Gastroesophageal sphincter (tissue), 4 donors: Measurements from ENCODE around the gene DPEP2. TPM values are rescaled to one million over a fixed set of nuclear protein-coding genes. Genes with fewer than 3 reads are reported as not detected.
A peak's percentile ranks its signal among the peaks of the same experiment; 100 is the strongest.
"Not testable (repeated sequence)": the region's sequence is repeated elsewhere in the genome, so short reads cannot be mapped to it uniquely, and the experiment has no call there.

Source experiments
- ATAC-seq: fragments of 150-250 bp; one replicate; pipeline ENCODE4 v1.9.1; 2016; ENCODE audit warnings: mild to moderate bottlenecking, moderate library complexity
- H3K27ac ChIP-seq, 4 donors: fragments of 200-600 bp; sonication (generic) in 3 of 4; 1 replicate in 3 of 4; 2 replicates in 1 of 4; pipeline ENCODE4 v1.5.1; 2016 to 2019
- H3K27me3 ChIP-seq: fragments of 200-600 bp; sonication (generic); one replicate; pipeline ENCODE4 v1.5.1; 2019
- H3K36me3 ChIP-seq, 2 donors: fragments of 200-600 bp; sonication (generic); one replicate each; pipeline ENCODE4 v1.5.1; 2019; ENCODE audit warnings: control low read depth in 1 of 2
- H3K4me1 ChIP-seq, 3 donors: fragments of 200-600 bp; sonication (generic); 1 replicate in 2 of 3; 2 replicates in 1 of 3; pipeline ENCODE4 v1.5.1; 2016 to 2019; ENCODE audit warnings: control low read depth in 2 of 3
- H3K4me3 ChIP-seq, 2 donors: fragments of 200-600 bp; sonication (generic); one replicate each; pipeline ENCODE4 v1.5.1; 2019; ENCODE audit warnings: mild to moderate bottlenecking in 1 of 2, moderate library complexity in 1 of 2
- H3K9me3 ChIP-seq, 3 donors: fragments of 200-600 bp; sonication (generic); one replicate each; pipeline ENCODE4 v1.5.1; 2017 to 2019; ENCODE audit warnings: control low read depth in 2 of 3
- CTCF ChIP-seq, 4 experiments: fragments of 200-600 bp in 2 of 4; fragments of 450-650 bp in 2 of 4; sonication (generic) in 1 of 4; IDR thresholded peaks; one replicate each; pipeline ENCODE4 v1.5.1; 2017 to 2019; ENCODE audit warnings: antibody characterized with exemption in 4 of 4, mild to moderate bottlenecking in 2 of 4, moderate library complexity in 2 of 4
- EP300 ChIP-seq: sonication (generic); formaldehyde crosslinking; IDR thresholded peaks from one replicate; pipeline ENCODE4 v1.6.1; 2017; ENCODE audit warnings: antibody characterized with exemption, mild to moderate bottlenecking
- POLR2A ChIP-seq, 2 donors: fragments of 450-650 bp; IDR thresholded peaks; one replicate each; pipeline ENCODE4 v1.6.1; 2017; ENCODE audit warnings: antibody characterized with exemption in 2 of 2, mild to moderate bottlenecking in 2 of 2, moderate library complexity in 1 of 2
- POLR2AphosphoS5 ChIP-seq: sonication (generic); formaldehyde crosslinking; IDR thresholded peaks from one replicate; pipeline ENCODE4 v1.6.1; 2017; ENCODE audit warnings: antibody characterized with exemption
- WGBS, 2 donors: methylation state at CpG; one replicate each; pipeline ENCODE4 v1.1.5; 2018; ENCODE audit warnings: low coverage in 1 of 2; 5-methylcytosine and 5-hydroxymethylcytosine counted together
- total RNA-seq, 4 donors: library from RNA; depleted of rRNA; stranded (reverse); fragments of >200 nt; gene quantifications; one replicate each; pipeline ENCODE4 v1.1.0, GENCODE V29; 2016

The DPEP2 gene
- total RNA-seq, 4 donors from 2014 or later = 1.0 to 3.0 (median 1.8) TPM

GRCh38 chr16:67979955-67980678, 19.2 kb downstream of the DPEP2 start, which contains the start of gene DPEP3:
Gene DPEP3 (minus strand): TSS chr16:67980499. CDS start chr16:67980380, 119 bp downstream.
- no CpG with 5 or more reads among the region's 62 CpGs for WGBS, 2 donors
- no peak within 1 kb of the TSS for H3K27ac ChIP-seq
- ATAC-seq = no peak
- H3K27me3 ChIP-seq = peaks cover 38% of the 10 kb centered on the region
- no peak within 1 kb of the TSS for H3K4me3 ChIP-seq
- TF ChIP-seq POLR2A (IDR thresholded peaks at IDR 0.05) (no peak), CTCF (IDR thresholded peaks at IDR 0.05) (peak in 2 of 4 experiments; percentile 17 to 24)
- H3K9me3 ChIP-seq = no peaks in the 10 kb centered on the region
- no peaks in the 10 kb centered on the region for H3K36me3 ChIP-seq
- peaks cover 0 to 12% (median 0%) of the 10 kb centered on the region in 3 donors for H3K4me1 ChIP-seq

GRCh38 chr16:67977469-67978227, 21.6 kb downstream of the DPEP2 start:
- ATAC-seq = no peak
- H3K27ac ChIP-seq = no peak overlapping the region
- no peaks in the 10 kb centered on the region for H3K4me1 ChIP-seq
- 54 to 90% methylated on average over 2 to 5 of the region's 9 CpGs for WGBS, 2 donors
- no peak overlapping the region for H3K4me3 ChIP-seq
- H3K36me3 ChIP-seq = no peaks in the 10 kb centered on the region
- peaks cover 36% of the 10 kb centered on the region for H3K27me3 ChIP-seq
- no peaks in the 10 kb centered on the region for H3K9me3 ChIP-seq
- TF ChIP-seq EP300 (no peak), POLR2AphosphoS5 (no peak), CTCF (IDR thresholded peaks at IDR 0.05) (no peak), POLR2A (IDR thresholded peaks at IDR 0.05) (no peak)

- 80 to 83% methylated on average over 1 to 2 of the region's 5 CpGs for WGBS, 2 donors
- Histone ChIP-seq H3K4me3 (no peak overlapping the region), H3K27me3 (peaks cover 29% of the 10 kb centered on the region), H3K36me3 (no peaks in the 10 kb centered on the region), H3K4me1 (no peaks in the 10 kb centered on the region), H3K27ac (no peak overlapping the region), H3K9me3 (no peaks in the 10 kb centered on the region)
- ATAC-seq = no peak
- TF ChIP-seq EP300 (no peak), POLR2AphosphoS5 (no peak)
Measured at GRCh38 chr16:67977005-67977404, 22.3 kb downstream of the DPEP2 start.

- WGBS, 2 donors = 100% methylated on average over 1 of the region's 2 CpGs; no CpG with 5 or more reads in 1 of the 2 donors
- no peak overlapping the region for H3K4me3 ChIP-seq
- no peak overlapping the region for H3K27ac ChIP-seq
- H3K36me3 ChIP-seq = no peaks in the 10 kb centered on the region
- H3K27me3 ChIP-seq = peaks cover 26% of the 10 kb centered on the region
- TF ChIP-seq POLR2AphosphoS5 = no peak
- no peaks in the 10 kb centered on the region for H3K4me1 ChIP-seq
- no peak for ATAC-seq
- H3K9me3 ChIP-seq = no peaks in the 10 kb centered on the region
Measured at GRCh38 chr16:67976205-67976604, 23.1 kb downstream of the DPEP2 start.

GRCh38 chr16:67975321-67976105, 23.8 kb downstream of the DPEP2 start:
- WGBS, 2 donors = 68 to 81% methylated on average over 4 to 11 of the region's 14 CpGs

GRCh38 chr16:67972285-67972684, 27.0 kb downstream of the DPEP2 start:
- H3K4me1 ChIP-seq = peaks cover 0 to 10% (median 0%) of the 10 kb centered on the region in 3 donors
- H3K9me3 ChIP-seq, H3K27me3 ChIP-seq, H3K36me3 ChIP-seq, ATAC-seq, H3K4me3 ChIP-seq, H3K27ac ChIP-seq: not testable (repeated sequence)
- WGBS, 2 donors = 94 to 100% methylated on average over 4 to 6 of the region's 7 CpGs

More at GRCh38 chr16:67975321-67976105, 23.8 kb downstream of the DPEP2 start:
- no peaks in the 10 kb centered on the region for H3K4me1 ChIP-seq
- H3K9me3 ChIP-seq = no peaks in the 10 kb centered on the region
- H3K27me3 ChIP-seq = peaks cover 19% of the 10 kb centered on the region
- no peak overlapping the region for H3K27ac ChIP-seq
- ATAC-seq = no peak
- TF ChIP-seq POLR2AphosphoS5 (no peak), EP300 (no peak), POLR2A (IDR thresholded peaks at IDR 0.05) (no peak), CTCF (IDR thresholded peaks at IDR 0.05) (no peak)
- H3K4me3 ChIP-seq = no peak overlapping the region
- H3K36me3 ChIP-seq = no peaks in the 10 kb centered on the region
